GM12892 (cell line): ENCODE measurements around the gene NGF.

Experiments
- DNase-seq: peaks from one replicate; pipeline ENCODE4 v3.0.0; 2011; ENCODE audit not compliant: insufficient read length
- FAIRE-seq: peaks from 2 replicates; lab custom pipeline; 2011; peaks lifted over from hg19 to GRCh38; lab: Jason Lieb, UNC
- POLR2A ChIP-seq: IDR thresholded peaks from 2 replicates; pipeline ENCODE4 v1.6.1; 2011; ENCODE audit warnings: low read depth, low read length, control low read depth
- POLR2AphosphoS5 ChIP-seq: IDR thresholded peaks from 2 replicates; pipeline ENCODE4 v1.6.1; 2011; ENCODE audit warnings: low read depth, low read length, control low read depth
- TAF1 ChIP-seq: IDR thresholded peaks from 2 replicates; pipeline ENCODE4 v1.6.1; 2011; ENCODE audit warnings: low read depth, mild to moderate bottlenecking, control low read depth, low read length, borderline replicate concordance

The NGF gene

DNA sequence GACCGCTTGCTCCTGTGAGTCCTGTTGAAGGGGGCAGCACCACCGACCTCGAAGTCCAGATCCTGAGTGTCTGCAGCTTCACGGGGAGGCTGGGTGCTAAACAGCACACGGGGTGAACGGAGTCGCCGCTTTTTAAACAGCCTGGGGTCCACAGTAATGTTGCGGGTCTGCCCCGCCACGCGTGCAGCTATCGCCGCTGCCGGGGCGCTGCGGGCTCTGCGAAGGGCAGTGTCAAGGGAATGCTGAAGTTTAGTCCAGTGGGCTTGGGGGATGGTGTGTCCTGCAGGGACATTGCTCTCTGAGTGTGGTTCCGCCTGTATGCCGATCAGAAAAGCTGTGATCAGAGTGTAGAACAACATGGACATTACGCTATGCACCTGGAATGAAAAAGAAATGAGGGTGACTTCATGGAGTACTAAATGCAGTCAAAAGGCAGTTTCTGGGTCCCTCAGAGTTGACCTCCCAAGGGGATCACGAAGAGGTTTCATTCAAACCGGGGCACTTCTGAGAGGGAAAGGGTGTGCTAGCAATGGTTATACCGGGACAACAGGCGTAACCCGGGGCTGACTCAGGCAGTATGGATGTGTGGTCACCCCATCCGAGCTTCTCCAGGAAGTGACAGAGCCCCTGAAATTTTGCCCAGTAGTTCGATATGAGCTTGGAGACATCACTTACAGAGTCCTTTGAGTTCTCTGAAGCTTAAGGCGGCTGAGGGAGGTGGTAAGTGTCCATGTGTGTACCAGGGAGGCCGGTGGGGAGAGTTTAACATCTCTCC, 51.4 kb downstream of the NGF start:
- FAIRE-seq (no peak), DNase-seq (no peak)
- TF ChIP-seq POLR2A: no peak
- TF ChIP-seq POLR2AphosphoS5: no peak
- no peak for TF ChIP-seq TAF1

DNA sequence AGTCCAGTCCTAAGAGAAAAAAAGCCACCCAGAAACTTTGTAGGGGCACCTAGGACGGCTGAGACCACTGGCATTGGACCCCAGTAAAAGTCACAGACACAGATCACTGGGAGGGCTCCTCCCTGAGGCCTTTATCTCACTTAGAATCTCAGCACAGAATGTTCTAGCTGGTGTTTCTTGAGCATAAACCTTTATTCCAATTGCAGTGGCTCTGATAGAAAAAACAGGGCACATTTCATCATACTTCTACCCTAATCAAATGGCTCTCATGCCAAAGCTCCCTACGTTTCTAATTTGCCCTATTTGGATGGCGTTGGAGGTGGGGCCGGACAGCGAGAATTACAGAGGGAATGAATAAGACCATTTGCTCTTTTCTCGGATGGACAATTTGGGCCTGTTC, 53.8 kb downstream of the NGF start:
- TF ChIP-seq TAF1: no peak
- TF ChIP-seq POLR2AphosphoS5: no peak
- no peak for TF ChIP-seq POLR2A
- DNase-seq (no peak), FAIRE-seq (no peak)

DNA sequence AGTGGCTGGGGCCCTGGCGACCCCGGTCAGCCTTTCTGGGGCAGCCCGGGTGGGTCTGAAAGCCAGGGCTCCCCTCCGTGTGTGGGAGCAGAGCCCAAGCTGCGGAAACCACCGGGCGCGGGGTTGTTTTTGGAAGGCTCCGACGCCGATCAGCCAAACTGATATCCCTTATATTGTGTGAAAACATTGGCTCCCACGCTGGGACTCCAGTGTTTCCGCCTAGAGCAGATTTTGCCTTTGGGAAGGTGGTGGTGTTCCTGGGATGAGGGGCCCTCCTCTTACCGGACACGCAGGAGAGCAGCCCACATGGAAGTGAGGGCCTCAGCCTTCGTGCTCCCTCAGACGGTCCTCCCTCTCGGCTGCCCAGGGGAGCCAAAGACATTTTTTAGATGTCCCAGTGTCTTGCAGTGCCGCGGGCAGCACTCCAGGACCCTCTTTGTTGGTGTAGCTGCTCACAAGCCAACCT, 54.3 kb downstream of the NGF start:
- DNase-seq (no peak), FAIRE-seq (no peak)
- TF ChIP-seq POLR2A (no peak), POLR2AphosphoS5 (no peak), TAF1 (no peak)

DNA sequence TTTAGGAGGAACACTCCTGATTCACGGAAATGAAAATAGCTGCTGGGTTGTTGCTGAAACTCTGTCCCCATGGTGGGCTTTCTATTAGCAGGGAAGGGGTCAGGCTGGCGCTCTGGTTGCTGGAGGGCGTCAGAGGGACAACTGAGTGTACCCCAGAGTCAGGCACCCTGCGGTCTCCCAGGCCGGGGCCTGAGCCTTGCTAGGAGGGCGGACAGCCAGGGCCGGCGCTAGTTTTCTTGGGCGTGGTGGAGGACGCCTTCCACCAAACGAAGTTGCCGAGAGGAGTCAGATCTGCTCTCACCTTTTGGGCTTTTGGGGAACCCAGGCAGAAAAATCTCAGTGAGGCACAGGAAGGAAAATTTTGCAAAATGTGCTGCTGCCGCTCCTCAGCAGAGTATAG, 54.8 kb downstream of the NGF start:
- TF ChIP-seq TAF1 (no peak), POLR2AphosphoS5 (no peak)
- DNase-seq (no peak), FAIRE-seq (no peak)

DNA sequence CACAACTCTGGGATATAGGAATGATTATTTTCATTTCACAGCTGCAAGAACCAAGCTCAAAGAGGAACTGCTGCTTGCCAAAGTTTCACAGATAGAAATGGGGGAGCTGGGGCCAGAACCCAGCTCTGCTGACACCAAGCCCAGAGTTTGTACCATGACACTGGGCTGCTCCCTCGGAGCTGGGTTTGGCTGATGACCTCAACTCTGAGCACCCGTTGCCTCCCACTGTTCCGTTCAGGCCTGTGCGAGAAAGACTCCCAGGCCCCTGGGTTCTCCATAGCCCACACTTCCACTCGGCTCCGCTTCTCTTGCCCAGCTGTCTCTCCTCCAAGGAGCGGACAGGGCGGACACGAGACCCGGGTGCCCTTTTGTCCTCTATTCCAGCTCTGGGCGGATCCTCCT, 55.2 kb downstream of the NGF start:
- TF ChIP-seq POLR2AphosphoS5: no peak
- no peak for TF ChIP-seq TAF1
- TF ChIP-seq POLR2A: no peak

DNA sequence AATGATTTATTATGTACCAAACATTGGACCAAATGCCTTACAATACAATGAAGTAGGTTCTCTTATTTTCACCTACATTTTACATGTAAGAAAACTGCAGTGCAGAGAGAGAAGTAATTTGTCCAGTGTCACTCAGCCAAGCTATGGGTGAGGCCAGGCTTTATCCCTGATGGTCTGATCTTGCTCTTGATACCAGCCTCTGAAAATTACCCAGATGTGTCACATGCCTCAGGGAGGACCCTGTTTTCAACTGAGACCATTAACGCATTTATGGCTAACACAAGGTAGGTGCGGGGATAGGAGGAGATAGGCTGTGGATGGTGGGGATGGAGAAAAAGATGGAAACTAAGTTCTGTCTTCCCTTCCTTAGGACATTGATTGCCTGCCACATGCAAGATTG, 56.9 kb downstream of the NGF start:
- DNase-seq: no peak
- TF ChIP-seq POLR2A: no peak
- TF ChIP-seq TAF1: no peak
- TF ChIP-seq POLR2AphosphoS5: no peak
- no peak for FAIRE-seq

More for the DNA sequence above, 55.2 kb downstream of the NGF start:
- FAIRE-seq: no peak
- no peak for DNase-seq

DNA sequence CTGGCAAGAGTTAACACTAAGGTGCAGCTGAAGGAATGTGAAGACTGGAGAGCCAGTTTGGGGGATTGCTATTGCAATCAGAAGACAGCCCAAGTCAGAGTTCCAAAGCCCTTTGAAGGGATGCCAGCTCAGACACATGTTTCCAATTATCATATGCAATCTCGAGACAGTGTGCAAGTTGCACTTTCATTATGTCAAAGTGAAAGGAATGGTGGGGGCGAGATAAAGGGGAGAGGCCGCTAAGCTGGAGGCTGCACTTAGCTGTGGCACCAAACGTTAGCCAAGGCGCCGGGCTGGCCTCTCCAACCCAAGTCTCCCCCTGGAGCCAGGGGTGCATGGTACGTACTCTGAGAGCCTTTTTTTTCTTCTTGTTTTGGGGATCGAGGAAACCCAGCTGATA, 58.0 kb downstream of the NGF start:
- FAIRE-seq: no peak
- DNase-seq: no peak
- no peak for TF ChIP-seq POLR2AphosphoS5
- no peak for TF ChIP-seq POLR2A

DNA sequence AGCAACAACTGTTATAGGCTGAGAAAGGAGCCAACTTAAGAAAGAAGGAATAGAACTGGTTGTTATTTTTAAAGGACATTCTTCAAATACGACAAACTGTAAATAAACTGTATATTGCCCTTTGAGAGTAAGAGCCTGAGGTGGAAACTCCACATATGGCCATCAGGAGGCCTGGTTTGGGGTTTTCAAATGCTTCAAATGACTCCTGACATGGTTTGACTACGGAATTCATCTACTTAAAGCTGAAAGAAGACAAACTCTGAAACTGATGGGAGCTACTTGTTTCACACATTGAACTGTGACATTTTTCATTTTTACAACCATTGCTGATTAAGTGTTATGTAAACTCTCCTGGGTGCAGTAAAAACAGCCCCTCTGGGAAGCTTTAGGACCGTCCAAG, 59.8 kb downstream of the NGF start:
- TF ChIP-seq POLR2AphosphoS5 (no peak), TAF1 (no peak), POLR2A (no peak)
- DNase-seq (no peak), FAIRE-seq (no peak)

DNA sequence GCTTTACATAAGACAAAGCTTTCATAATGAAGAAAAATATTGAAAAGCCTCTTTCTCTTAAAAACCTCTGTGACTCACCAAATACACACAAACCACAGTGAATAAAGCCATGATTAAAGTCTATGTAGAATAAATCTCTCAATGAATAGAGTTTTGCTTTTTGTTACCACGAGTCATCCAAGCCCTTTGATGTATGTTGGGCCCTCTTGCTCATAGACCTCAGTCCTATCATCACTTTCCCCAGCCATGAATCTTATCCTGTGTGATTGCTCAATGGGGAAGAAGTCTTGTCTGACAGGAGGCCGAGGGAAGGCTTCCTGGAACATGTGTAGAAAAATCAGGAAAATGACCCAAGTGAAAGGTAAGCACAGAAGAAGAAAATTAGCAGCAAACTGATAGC, 60.8 kb downstream of the NGF start:
- DNase-seq (no peak), FAIRE-seq (no peak)
- TF ChIP-seq POLR2A: no peak
- no peak for TF ChIP-seq TAF1
- no peak for TF ChIP-seq POLR2AphosphoS5

DNA sequence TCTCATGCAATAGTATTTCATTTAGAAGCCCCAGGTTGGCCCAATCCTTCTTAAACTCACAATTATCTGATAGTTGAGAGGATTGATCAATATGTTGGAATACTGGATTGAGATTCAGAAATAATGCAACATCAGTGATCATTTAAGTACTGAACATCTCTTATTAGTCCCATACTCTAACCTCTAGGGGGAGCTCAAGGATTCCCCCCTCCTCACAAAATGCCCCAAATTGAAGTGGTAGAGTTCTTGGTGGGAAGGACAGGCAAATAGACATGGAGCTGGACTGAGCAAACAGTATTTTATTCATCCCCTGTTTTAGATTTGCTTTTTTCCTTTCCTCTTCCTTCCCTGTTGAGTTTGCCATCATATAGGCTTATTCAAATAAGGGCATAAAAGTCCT, 62.8 kb downstream of the NGF start:
- no peak for FAIRE-seq
- TF ChIP-seq POLR2AphosphoS5: no peak
- no peak for TF ChIP-seq POLR2A
- TF ChIP-seq TAF1: no peak
- no peak for DNase-seq

DNA sequence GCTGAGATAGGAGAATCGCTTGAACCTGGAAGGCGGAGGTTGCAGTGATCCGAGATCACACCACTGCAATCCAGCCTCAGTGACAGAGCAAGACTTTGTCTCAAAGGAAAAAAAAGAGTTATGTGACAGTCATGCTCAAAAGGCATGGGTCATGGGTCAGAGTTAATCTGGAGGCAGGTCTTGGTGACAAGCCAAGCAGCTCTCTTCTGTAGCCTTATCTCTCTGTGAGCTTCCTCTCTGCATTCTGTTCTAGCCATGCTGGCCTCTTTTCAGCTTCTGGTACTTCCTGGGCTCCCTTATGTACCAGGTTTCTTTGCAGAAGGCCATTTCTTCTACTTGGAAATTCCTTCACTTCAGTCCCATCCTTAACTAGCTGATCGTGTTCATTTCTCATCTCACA, 63.6 kb downstream of the NGF start:
- FAIRE-seq (no peak), DNase-seq (no peak)
- no peak for TF ChIP-seq POLR2A
- no peak for TF ChIP-seq POLR2AphosphoS5
- no peak for TF ChIP-seq TAF1

DNA sequence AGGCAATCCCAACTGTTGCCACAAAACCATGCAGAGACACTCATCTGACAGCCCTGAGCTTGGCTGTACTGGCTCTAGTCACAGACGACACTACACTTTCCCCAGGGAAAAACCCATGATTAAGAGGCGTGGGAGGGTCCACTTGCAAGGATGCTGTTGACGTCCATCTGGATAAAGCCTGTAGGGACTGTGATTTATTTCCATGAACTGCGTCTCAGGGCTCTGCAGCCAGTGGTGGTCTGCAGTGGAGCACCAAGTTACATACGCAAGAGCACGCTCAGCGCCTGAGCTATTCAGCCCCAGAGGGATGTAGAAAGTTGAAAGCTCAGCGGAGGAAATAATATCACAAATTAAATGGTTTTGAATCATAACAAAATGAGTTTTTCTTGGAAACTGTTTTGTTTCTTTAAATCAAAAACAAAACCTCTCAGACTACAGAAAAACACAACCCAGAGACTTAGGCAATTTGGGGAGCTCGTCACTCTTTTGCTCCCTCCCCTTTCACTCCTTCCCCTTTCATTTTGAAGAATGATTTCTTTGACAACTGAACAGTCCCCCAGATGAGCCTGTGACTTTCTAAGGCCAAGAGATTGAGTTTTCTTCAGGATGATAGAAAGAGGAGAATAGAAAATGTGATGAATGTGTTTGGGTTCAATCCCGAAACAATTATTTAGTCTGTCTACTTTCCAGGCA, 71.2 kb downstream of the NGF start:
- TF ChIP-seq TAF1: no peak
- TF ChIP-seq POLR2AphosphoS5: no peak
- no peak for TF ChIP-seq POLR2A
- FAIRE-seq: no peak
- DNase-seq: no peak

DNA sequence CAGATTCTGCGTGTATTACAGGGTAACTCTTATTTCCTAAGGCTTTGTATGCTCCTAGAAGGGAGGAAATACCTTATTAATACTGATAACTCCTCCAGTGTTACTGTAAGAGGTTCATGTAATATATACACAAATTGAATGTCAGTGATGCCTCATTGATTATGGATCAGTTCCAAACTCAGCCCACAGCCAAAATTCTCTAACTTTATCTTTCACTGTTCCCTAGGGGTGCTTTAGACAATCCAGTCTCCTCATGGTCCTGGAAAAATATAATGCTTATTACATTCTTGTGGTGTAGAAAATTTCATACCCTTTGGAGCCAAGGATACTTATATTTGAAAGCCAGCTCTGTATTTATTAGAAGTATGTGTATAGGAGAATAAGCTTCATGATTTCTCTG, 73.0 kb downstream of the NGF start:
- TF ChIP-seq POLR2A: no peak
- TF ChIP-seq TAF1: no peak
- no peak for TF ChIP-seq POLR2AphosphoS5
- no peak for FAIRE-seq
- no peak for DNase-seq
